ENCODE results near the gene FAM120A.
A peak's percentile ranks its signal among the peaks of the same experiment; 100 is the strongest.

FAM120A gene

DNA sequence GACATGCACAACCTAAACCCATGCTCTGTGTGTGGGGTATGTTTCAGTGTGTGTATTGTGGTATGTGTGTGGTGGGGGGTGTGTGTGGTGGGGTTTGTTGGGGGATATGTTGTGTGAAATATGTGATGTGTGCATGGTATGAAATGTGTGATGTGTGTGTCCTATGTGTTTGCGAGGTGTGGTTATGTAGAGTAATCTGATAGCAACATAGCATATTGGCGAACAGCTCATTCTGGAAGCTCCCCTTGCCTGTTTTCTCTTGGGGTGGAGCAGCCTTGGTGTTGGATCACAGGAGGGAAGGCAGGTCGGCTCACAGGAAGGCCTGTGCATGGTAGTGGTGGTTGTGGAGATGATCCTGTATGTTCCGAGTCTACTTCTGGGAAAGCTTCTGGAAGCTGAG lies 89.5 kb downstream of the FAM120A start:
- Histone ChIP-seq H3K27ac (ENCODE audit: low read length, poor library complexity, severe bottlenecking) (no peak overlapping the region), H2BK120ac (ENCODE audit: low read depth, low read length) (no peak overlapping the region), H3K14ac (ENCODE audit: low read length in 2 of 2) (no peak overlapping the region), H2AK5ac (ENCODE audit: low read length, severe bottlenecking) (no peak overlapping the region), H3K9ac (ENCODE audit: low read length) (no peak overlapping the region), H3K23ac (ENCODE audit: low read length in 2 of 2) (no peak overlapping the region), H3K9me3 (ENCODE audit: control insufficient read depth, low read length) (no peaks in the 10 kb centered on the region), H2BK15ac (ENCODE audit: low read depth, poor library complexity, severe bottlenecking) (no peak overlapping the region), H3K4ac (ENCODE audit: low read depth in 1 of 2, low read length in 2 of 2) (no peak overlapping the region), H4K91ac (ENCODE audit: low read length) (no peak overlapping the region), H3K4me3 (ENCODE audit: insufficient read depth in 1 of 2, low read depth in 1 of 2, low read length in 2 of 2) (no peak overlapping the region), H3K27me3 (ENCODE audit: control insufficient read depth in 1 of 2, insufficient read depth in 1 of 2, low read length in 2 of 2) (no peaks in the 10 kb centered on the region), H3K4me2 (ENCODE audit: low read length, poor library complexity, severe bottlenecking) (no peak overlapping the region), H2BK12ac (ENCODE audit: low read length in 2 of 2) (no peak overlapping the region), H4K8ac (ENCODE audit: low read length) (no peak overlapping the region), H2AFZ (ENCODE audit: low read depth, low read length) (no peak overlapping the region), H3K36me3 (ENCODE audit: control insufficient read depth in 1 of 2, insufficient read depth in 2 of 2, low read depth in 1 of 2, low read length in 2 of 2) (peaks cover 30 to 87% of the 10 kb centered on the region in 2 experiments), H3K4me1 (ENCODE audit: control insufficient read depth, insufficient read depth, low read depth, low read length) (peaks cover 12% of the 10 kb centered on the region), H3K79me1 (replicated peaks; ENCODE audit: low read length, poor library complexity, severe bottlenecking) (peaks cover 35% of the 10 kb centered on the region), H3K18ac (ENCODE audit: low read depth in 1 of 2, low read length in 2 of 2) (peak overlapping the region in 1 of 2 experiments; percentile 9), H2BK5ac (ENCODE audit: low read depth, low read length, poor library complexity, severe bottlenecking) (no peak overlapping the region)
- 95% methylated on average over 3 of the region's 4 CpGs for WGBS
- DNase-seq = no peak

DNA sequence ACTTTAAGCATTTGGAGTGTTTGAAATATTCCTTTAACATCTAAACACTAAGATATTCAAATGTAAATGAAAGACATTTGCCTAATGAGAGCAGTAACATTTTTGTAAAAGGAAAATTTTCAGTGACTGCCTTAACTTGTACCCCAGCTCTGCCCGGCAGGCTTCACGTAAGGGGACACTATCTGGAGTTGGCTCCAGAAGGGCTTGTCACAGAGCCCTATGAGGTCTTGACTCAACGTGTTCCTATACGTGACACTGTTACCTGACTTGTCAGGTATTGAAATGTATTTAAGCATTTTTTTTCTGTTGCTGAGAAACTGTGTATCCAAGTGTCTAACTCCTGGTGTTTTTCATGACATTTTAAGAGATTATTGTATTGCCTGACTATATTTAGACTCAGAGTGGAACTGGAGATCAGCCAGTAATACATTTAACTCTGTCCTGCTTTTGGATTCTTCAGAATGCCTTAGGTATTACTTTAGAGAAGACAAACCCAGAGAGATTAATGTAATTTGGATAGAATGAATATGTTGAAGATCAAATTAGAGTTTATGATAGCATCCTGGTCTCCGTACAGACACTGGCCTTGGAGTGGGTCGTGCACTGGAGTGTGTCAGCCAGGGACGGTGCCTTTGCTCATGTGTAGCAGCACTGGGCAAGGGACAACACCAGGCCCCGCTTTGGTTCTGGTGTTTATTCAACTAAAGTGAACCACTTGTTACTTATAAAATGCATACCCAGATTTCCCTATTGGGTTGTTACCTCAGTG lies 90.3 kb downstream of the FAM120A start:
- no peak for DNase-seq
- peaks cover 40% of the 10 kb centered on the region for H3K79me1 ChIP-seq (replicated peaks; ENCODE audit: low read length, poor library complexity, severe bottlenecking)
- H2BK5ac ChIP-seq (ENCODE audit: low read depth, low read length, poor library complexity, severe bottlenecking) = no peak overlapping the region
- no peak overlapping the region for H2BK15ac ChIP-seq (ENCODE audit: low read depth, poor library complexity, severe bottlenecking)
- no peak overlapping the region for H3K9ac ChIP-seq (ENCODE audit: low read length)
- H3K18ac ChIP-seq (ENCODE audit: low read depth in 1 of 2, low read length in 2 of 2) = no peak overlapping the region
- no peak overlapping the region for H3K4me3 ChIP-seq (ENCODE audit: insufficient read depth in 1 of 2, low read depth in 1 of 2, low read length in 2 of 2)
- no peak overlapping the region for H3K14ac ChIP-seq (ENCODE audit: low read length in 2 of 2)
- no peak overlapping the region for H3K4me2 ChIP-seq (ENCODE audit: low read length, poor library complexity, severe bottlenecking)
- H3K4me1 ChIP-seq (ENCODE audit: control insufficient read depth, insufficient read depth, low read depth, low read length) = peaks cover 11% of the 10 kb centered on the region
- H3K27me3 ChIP-seq (ENCODE audit: control insufficient read depth in 1 of 2, insufficient read depth in 1 of 2, low read length in 2 of 2) = no peaks in the 10 kb centered on the region
- WGBS = 94% methylated on average over 7 of the region's 8 CpGs
- no peak overlapping the region for H3K23ac ChIP-seq (ENCODE audit: low read length in 2 of 2)
- no peak overlapping the region for H2BK120ac ChIP-seq (ENCODE audit: low read depth, low read length)
- no peak overlapping the region for H2AK5ac ChIP-seq (ENCODE audit: low read length, severe bottlenecking)
- peaks cover 35 to 88% of the 10 kb centered on the region in 2 experiments for H3K36me3 ChIP-seq (ENCODE audit: control insufficient read depth in 1 of 2, insufficient read depth in 2 of 2, low read depth in 1 of 2, low read length in 2 of 2)
- H3K27ac ChIP-seq (ENCODE audit: low read length, poor library complexity, severe bottlenecking) = no peak overlapping the region
- H2AFZ ChIP-seq (ENCODE audit: low read depth, low read length) = no peak overlapping the region
- H4K91ac ChIP-seq (ENCODE audit: low read length) = no peak overlapping the region
- no peaks in the 10 kb centered on the region for H3K9me3 ChIP-seq (ENCODE audit: control insufficient read depth, low read length)
- no peak overlapping the region for H4K8ac ChIP-seq (ENCODE audit: low read length)
- H2BK12ac ChIP-seq (ENCODE audit: low read length in 2 of 2) = no peak overlapping the region
- H3K4ac ChIP-seq (ENCODE audit: low read depth in 1 of 2, low read length in 2 of 2) = no peak overlapping the region

DNA sequence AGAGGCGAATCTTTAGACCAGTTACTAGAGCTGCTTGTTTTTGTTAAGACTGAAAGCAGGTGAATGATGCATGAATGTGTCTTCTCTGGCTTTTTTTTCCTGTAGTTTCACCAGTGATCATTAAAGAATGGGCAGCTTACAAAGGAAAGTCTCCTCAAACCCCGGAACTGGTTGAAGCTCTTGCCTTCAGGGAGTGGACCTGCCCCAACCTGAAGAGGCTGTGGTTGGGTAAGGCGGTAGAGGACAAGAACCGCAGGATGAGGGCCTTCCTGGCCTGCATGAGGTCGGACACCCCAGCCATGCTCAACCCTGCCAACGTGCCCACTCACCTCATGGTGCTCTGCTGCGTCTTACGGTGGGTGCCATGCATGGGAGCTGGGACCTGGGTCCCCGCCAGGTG lies 91.6 kb downstream of the FAM120A start:
- Histone ChIP-seq H3K4ac (ENCODE audit: low read depth in 1 of 2, low read length in 2 of 2) (no peak overlapping the region), H3K4me2 (ENCODE audit: low read length, poor library complexity, severe bottlenecking) (no peak overlapping the region), H3K23ac (ENCODE audit: low read length in 2 of 2) (no peak overlapping the region), H2AK5ac (ENCODE audit: low read length, severe bottlenecking) (no peak overlapping the region), H2AFZ (ENCODE audit: low read depth, low read length) (no peak overlapping the region), H3K4me1 (ENCODE audit: control insufficient read depth, insufficient read depth, low read depth, low read length) (peaks cover 7% of the 10 kb centered on the region), H2BK5ac (ENCODE audit: low read depth, low read length, poor library complexity, severe bottlenecking) (no peak overlapping the region), H3K9me3 (ENCODE audit: control insufficient read depth, low read length) (no peaks in the 10 kb centered on the region), H3K9ac (ENCODE audit: low read length) (no peak overlapping the region), H3K36me3 (ENCODE audit: control insufficient read depth in 1 of 2, insufficient read depth in 2 of 2, low read depth in 1 of 2, low read length in 2 of 2) (peaks cover 41 to 88% of the 10 kb centered on the region in 2 experiments), H3K18ac (ENCODE audit: low read depth in 1 of 2, low read length in 2 of 2) (no peak overlapping the region), H2BK120ac (ENCODE audit: low read depth, low read length) (no peak overlapping the region), H3K4me3 (ENCODE audit: insufficient read depth in 1 of 2, low read depth in 1 of 2, low read length in 2 of 2) (no peak overlapping the region), H4K91ac (ENCODE audit: low read length) (peak overlapping the region; percentile 14), H4K8ac (ENCODE audit: low read length) (no peak overlapping the region), H3K27ac (ENCODE audit: low read length, poor library complexity, severe bottlenecking) (no peak overlapping the region), H3K79me1 (replicated peaks; ENCODE audit: low read length, poor library complexity, severe bottlenecking) (peaks cover 45% of the 10 kb centered on the region), H2BK12ac (ENCODE audit: low read length in 2 of 2) (peak overlapping the region in 1 of 2 experiments; percentile 7), H2BK15ac (ENCODE audit: low read depth, poor library complexity, severe bottlenecking) (no peak overlapping the region), H3K27me3 (ENCODE audit: control insufficient read depth in 1 of 2, insufficient read depth in 1 of 2, low read length in 2 of 2) (no peaks in the 10 kb centered on the region), H3K14ac (ENCODE audit: low read length in 2 of 2) (no peak overlapping the region)
- 96% methylated on average over 9 of the region's 9 CpGs for WGBS
- DNase-seq = no peak

DNA sequence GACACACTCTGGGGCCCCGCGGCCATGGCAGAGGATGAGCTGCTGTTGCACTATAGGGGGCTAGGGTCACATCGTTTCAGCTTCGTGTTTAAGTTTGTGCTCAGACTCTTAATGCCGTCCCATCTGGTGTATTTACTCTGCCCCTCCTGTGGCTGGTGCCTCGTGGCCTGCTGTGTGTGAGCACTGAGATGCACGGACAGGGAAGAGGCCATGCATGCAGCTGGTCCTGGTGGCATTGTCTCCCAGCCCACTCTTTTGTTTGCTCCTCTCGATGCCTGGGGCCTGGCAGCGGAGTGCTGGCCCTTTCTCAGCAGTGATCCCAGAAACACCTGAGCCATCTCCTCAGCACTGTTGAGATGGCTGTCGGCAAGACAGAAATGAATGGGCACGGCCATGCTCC lies 94.9 kb downstream of the FAM120A start:
- 98% methylated on average over 11 of the region's 11 CpGs for WGBS
- no peak overlapping the region for H4K8ac ChIP-seq (ENCODE audit: low read length)
- H2AFZ ChIP-seq (ENCODE audit: low read depth, low read length) = no peak overlapping the region

More for the DNA sequence above, 94.9 kb downstream of the FAM120A start:
- Histone ChIP-seq H4K91ac (ENCODE audit: low read length) (peak overlapping the region; percentile 25), H2AK5ac (ENCODE audit: low read length, severe bottlenecking) (no peak overlapping the region), H3K36me3 (ENCODE audit: control insufficient read depth in 1 of 2, insufficient read depth in 2 of 2, low read depth in 1 of 2, low read length in 2 of 2) (peaks cover 32 to 86% of the 10 kb centered on the region in 2 experiments), H3K9ac (ENCODE audit: low read length) (no peak overlapping the region), H3K4me2 (ENCODE audit: low read length, poor library complexity, severe bottlenecking) (no peak overlapping the region), H2BK12ac (ENCODE audit: low read length in 2 of 2) (no peak overlapping the region), H2BK15ac (ENCODE audit: low read depth, poor library complexity, severe bottlenecking) (no peak overlapping the region), H3K27me3 (ENCODE audit: control insufficient read depth in 1 of 2, insufficient read depth in 1 of 2, low read length in 2 of 2) (no peaks in the 10 kb centered on the region), H3K27ac (ENCODE audit: low read length, poor library complexity, severe bottlenecking) (no peak overlapping the region), H3K4me3 (ENCODE audit: insufficient read depth in 1 of 2, low read depth in 1 of 2, low read length in 2 of 2) (no peak overlapping the region), H3K23ac (ENCODE audit: low read length in 2 of 2) (no peak overlapping the region), H3K9me3 (ENCODE audit: control insufficient read depth, low read length) (no peaks in the 10 kb centered on the region), H3K79me1 (replicated peaks; ENCODE audit: low read length, poor library complexity, severe bottlenecking) (peaks cover 34% of the 10 kb centered on the region), H2BK120ac (ENCODE audit: low read depth, low read length) (no peak overlapping the region), H3K4me1 (ENCODE audit: control insufficient read depth, insufficient read depth, low read depth, low read length) (peaks cover 4% of the 10 kb centered on the region), H3K18ac (ENCODE audit: low read depth in 1 of 2, low read length in 2 of 2) (no peak overlapping the region), H3K14ac (ENCODE audit: low read length in 2 of 2) (no peak overlapping the region), H3K4ac (ENCODE audit: low read depth in 1 of 2, low read length in 2 of 2) (no peak overlapping the region), H2BK5ac (ENCODE audit: low read depth, low read length, poor library complexity, severe bottlenecking) (no peak overlapping the region)
- no peak for DNase-seq
